IPS DF 6.9 (cell line): ENCODE results near the gene GP9.

ENCODE experiments used
- DNase-seq: peaks from one replicate; pipeline ENCODE4 v3.0.0-alpha.2; 2013; ENCODE audit warnings: low read depth, low spot score
- H3K27ac ChIP-seq: one replicate; pipeline ENCODE4 v1.5.1; 2013; ENCODE audit warnings: low read length, control low read depth
- H3K27me3 ChIP-seq: 2 replicates; pipeline ENCODE4 v1.6.1; 2013; ENCODE audit warnings: mild to moderate bottlenecking, low read length; ENCODE audit not compliant: control insufficient read depth, insufficient read depth
- H3K36me3 ChIP-seq: 2 replicates; pipeline ENCODE4 v1.6.1; 2013; ENCODE audit warnings: low read length; ENCODE audit not compliant: control insufficient read depth, insufficient read depth
- H3K4me1 ChIP-seq: 2 replicates; pipeline ENCODE4 v1.6.1; 2013; ENCODE audit warnings: low read length; ENCODE audit not compliant: control insufficient read depth, insufficient read depth
- H3K4me3 ChIP-seq: 2 replicates; pipeline ENCODE4 v1.5.1; 2013; ENCODE audit warnings: mild to moderate bottlenecking, low read length
- H3K9me3 ChIP-seq: 2 replicates; pipeline ENCODE4 v1.6.1; 2013; ENCODE audit warnings: low read length, inconsistent platforms; ENCODE audit not compliant: control insufficient read depth, insufficient read depth
- WGBS: extraction: QIAGEN DNeasy Blood & Tissue Kit; methylation state at CpG from one replicate; pipeline ENCODE4 v1.1.7; 2013; ENCODE audit warnings: mixed read lengths, missing lambda C conversion rate; ENCODE audit not compliant: insufficient read length, insufficient coverage; 5-methylcytosine and 5-hydroxymethylcytosine counted together

Gene GP9

GRCh38 chr3:129060276-129061022, at the start of gene GP9:
TSS of gene GP9 (plus strand) at chr3:129060779. CDS start at chr3:129061740, 961 bp downstream.
- Histone ChIP-seq H3K4me1 (no peaks in the 10 kb centered on the region), H3K27ac (no peak within 1 kb of the TSS)
- no peak for DNase-seq

DNA sequence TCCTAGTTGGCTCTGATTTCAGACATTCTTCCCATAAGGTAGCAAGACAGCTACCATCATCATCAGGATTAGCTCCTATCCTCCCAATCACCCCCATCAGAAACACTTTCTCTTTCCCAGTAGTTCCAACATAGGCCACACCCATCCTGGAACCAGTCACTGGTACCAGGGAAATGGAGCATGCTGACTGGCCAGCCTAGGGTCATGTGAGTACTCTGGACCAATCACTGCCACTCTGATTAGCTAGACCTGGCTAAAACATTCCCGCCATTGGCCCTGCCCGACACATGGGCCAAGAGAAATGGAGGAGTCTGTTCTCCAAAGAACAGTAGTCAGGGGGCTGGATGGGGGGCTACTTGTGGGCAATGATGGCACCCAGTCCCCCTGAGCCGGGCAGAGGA, 47.1 kb upstream of the GP9 start:
- H3K27ac ChIP-seq = no peak overlapping the region
- no peaks in the 10 kb centered on the region for H3K36me3 ChIP-seq
- H3K4me1 ChIP-seq = no peaks in the 10 kb centered on the region
- H3K27me3 ChIP-seq = no peaks in the 10 kb centered on the region
- WGBS = no CpG with 5 or more reads among the region's 3 CpGs
- no peaks in the 10 kb centered on the region for H3K9me3 ChIP-seq
- no peak for DNase-seq
- no peak overlapping the region for H3K4me3 ChIP-seq

More at GRCh38 chr3:129060276-129061022, at the start of gene GP9:
- H3K27me3 ChIP-seq = no peaks in the 10 kb centered on the region
- no peaks in the 10 kb centered on the region for H3K9me3 ChIP-seq
- no peaks in the 10 kb centered on the region for H3K36me3 ChIP-seq
- WGBS = no CpG with 5 or more reads among the region's 13 CpGs
- H3K4me3 ChIP-seq = no peak within 1 kb of the TSS

DNA sequence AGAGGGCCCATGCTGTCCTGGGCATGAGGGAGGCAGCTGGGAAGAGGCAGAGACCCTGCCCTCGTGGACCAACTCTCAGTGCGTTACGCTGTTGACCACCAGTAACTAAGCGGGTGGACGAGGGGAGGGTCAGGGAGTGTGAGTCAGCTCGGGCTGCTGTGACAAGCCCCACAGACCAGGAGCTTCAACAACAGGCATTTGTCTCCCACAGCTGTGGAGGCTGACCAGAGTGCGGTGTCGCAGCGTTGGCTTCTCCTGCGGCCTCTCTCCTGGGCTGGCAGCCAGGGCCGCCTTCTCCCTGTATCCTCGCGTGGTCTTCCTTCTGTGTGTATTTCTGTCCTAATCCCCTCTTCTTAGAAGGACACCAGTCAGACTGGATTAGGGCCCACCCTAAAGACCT, 46.4 kb upstream of the GP9 start:
- Histone ChIP-seq H3K36me3 (no peaks in the 10 kb centered on the region), H3K27me3 (no peaks in the 10 kb centered on the region), H3K4me1 (no peaks in the 10 kb centered on the region), H3K27ac (no peak overlapping the region), H3K4me3 (no peak overlapping the region), H3K9me3 (no peaks in the 10 kb centered on the region)
- no CpG with 5 or more reads among the region's 13 CpGs for WGBS
- no peak for DNase-seq

DNA sequence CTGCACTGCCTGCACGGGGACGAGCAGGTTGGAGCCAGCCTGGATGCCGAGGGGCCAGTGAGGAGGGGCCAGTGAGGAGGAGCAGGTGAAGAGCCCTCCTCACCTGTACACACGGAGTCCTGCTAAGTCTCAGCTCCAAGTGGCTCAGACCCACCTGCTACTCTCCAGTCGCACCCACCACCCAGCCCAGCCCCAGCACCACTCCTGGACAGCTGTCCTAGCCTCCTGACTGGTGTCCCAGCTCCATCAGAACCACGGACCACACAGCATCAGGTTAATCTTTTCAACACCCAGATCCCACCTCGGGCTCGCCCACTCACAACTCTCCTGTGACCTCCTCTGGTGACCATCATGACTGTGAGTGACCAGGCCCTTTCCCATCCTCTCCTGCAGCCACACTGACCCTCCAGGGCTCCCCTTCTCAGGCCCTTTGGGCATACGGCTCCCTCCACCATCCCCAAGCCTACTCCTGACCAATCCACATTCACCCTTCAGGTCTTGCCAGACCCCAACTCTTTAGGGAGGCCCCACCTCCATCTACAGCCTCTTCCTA, 45.7 kb upstream of the GP9 start:
- no peak overlapping the region for H3K27ac ChIP-seq
- H3K4me1 ChIP-seq = no peaks in the 10 kb centered on the region
- no peaks in the 10 kb centered on the region for H3K36me3 ChIP-seq
- no CpG with 5 or more reads among the region's 9 CpGs for WGBS
- H3K9me3 ChIP-seq = no peaks in the 10 kb centered on the region
- no peak overlapping the region for H3K4me3 ChIP-seq
- no peak for DNase-seq
- H3K27me3 ChIP-seq = no peaks in the 10 kb centered on the region

GRCh38 chr3:129015388-129016105, 45.0 kb upstream of the GP9 start:
- Histone ChIP-seq H3K36me3 (no peaks in the 10 kb centered on the region), H3K4me3 (no peak overlapping the region), H3K4me1 (no peaks in the 10 kb centered on the region), H3K27me3 (no peaks in the 10 kb centered on the region), H3K9me3 (no peaks in the 10 kb centered on the region), H3K27ac (no peak overlapping the region)
- DNase-seq = no peak
- WGBS = no CpG with 5 or more reads among the region's 19 CpGs

- Histone ChIP-seq H3K27me3 (no peaks in the 10 kb centered on the region), H3K9me3 (no peaks in the 10 kb centered on the region), H3K27ac (no peak overlapping the region), H3K4me3 (no peak overlapping the region), H3K4me1 (no peaks in the 10 kb centered on the region), H3K36me3 (no peaks in the 10 kb centered on the region)
- no peak for DNase-seq
- no CpG with 5 or more reads among the region's 6 CpGs for WGBS
These were observed 44.2 kb upstream of the GP9 start for GRCh38 chr3:129016356-129016719.

DNA sequence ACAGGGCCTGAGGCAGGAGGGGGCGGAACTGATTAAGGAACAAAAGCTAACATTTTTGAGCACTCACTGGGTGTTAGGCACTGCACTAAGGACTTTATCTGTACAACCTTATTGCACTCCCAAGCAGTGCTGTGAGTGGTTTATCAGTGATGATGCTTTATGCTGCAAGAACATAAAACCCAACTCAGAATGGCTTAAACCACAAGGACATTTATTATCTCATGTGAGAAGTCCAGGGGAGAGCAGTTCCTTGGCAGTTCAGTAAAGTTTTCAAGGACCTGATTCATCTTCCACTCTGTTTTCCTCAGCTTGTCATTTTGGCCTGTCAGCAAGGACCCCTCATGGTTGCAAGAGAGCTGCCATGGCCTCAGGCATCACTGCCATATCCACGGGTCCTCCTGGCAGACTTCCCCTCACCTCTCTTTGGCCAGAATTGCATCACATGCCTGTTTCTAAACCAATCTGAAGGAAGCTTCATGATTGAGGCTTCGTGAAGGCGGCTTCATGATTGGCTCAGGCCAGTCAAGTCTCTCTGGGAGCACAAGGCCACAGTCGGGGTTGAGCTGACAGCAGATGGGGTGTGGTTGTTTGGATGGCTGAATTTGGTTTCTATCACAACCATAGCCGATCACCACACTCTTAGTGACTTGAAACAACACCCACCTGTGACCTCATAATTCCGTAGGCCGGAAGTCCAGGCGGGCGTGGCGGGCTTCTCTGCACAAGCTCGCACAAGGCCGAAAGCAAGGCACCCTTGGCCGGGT, 43.7 kb upstream of the GP9 start:
- WGBS = no CpG with 5 or more reads among the region's 14 CpGs
- H3K9me3 ChIP-seq = no peaks in the 10 kb centered on the region
- H3K27ac ChIP-seq = no peak overlapping the region
- H3K4me3 ChIP-seq = no peak overlapping the region
- H3K27me3 ChIP-seq = no peaks in the 10 kb centered on the region
- H3K4me1 ChIP-seq = no peaks in the 10 kb centered on the region
- DNase-seq = no peak
- no peaks in the 10 kb centered on the region for H3K36me3 ChIP-seq

GRCh38 chr3:129017484-129017899, 43.1 kb upstream of the GP9 start:
- no peaks in the 10 kb centered on the region for H3K27me3 ChIP-seq
- no peak overlapping the region for H3K4me3 ChIP-seq
- H3K27ac ChIP-seq = no peak overlapping the region
- DNase-seq = no peak
- WGBS = no CpG with 5 or more reads among the region's 7 CpGs
- H3K4me1 ChIP-seq = no peaks in the 10 kb centered on the region
- no peaks in the 10 kb centered on the region for H3K9me3 ChIP-seq
- no peaks in the 10 kb centered on the region for H3K36me3 ChIP-seq

DNA sequence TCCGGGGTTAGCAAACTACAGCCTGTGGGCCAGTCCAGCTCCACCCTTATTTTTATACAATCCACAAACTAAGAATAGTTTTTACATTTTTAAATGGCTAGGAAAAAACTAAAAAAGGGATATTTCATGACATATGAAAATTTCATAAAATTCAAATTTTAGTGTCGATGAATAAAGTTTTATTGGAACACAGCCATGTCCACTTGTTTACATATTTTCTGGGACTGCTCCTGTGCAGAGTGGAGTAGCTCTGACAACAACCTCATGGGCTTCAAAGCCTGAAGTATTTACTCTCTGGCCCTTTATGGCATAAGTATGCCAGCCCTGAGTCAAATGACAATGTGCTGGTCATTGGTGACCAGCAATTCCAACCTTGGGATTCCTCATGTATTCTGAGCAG, 42.3 kb upstream of the GP9 start:
- DNase-seq = no peak
- H3K9me3 ChIP-seq = no peaks in the 10 kb centered on the region
- H3K36me3 ChIP-seq = no peaks in the 10 kb centered on the region
- H3K27ac ChIP-seq = no peak overlapping the region
- WGBS = no CpG with 5 or more reads among the region's 2 CpGs
- H3K4me1 ChIP-seq = no peaks in the 10 kb centered on the region
- H3K4me3 ChIP-seq = no peak overlapping the region
- no peaks in the 10 kb centered on the region for H3K27me3 ChIP-seq

DNA sequence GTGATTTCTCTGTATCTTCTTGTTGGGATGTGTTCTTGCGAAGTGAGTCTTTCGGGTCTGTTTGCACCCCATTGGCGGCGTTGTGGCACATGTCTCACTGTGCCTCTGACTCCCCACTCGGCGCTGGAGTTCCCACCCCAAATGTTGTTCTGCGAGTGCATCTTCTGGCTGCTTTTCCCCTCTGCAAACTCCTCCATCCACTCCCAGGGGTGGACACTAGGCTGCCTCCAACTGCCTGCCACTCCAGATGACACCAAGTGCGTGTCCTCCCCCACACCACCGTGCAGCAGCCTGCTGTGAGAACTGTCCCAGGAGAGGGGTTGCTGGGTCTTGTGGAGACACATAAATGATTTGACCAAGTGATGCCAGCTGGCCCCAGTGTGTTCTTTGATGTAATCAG, 41.8 kb upstream of the GP9 start:
- DNase-seq = no peak
- no peak overlapping the region for H3K4me3 ChIP-seq
- H3K9me3 ChIP-seq = no peaks in the 10 kb centered on the region
- H3K27me3 ChIP-seq = no peaks in the 10 kb centered on the region
- no peak overlapping the region for H3K27ac ChIP-seq
- H3K36me3 ChIP-seq = no peaks in the 10 kb centered on the region
- no CpG with 5 or more reads among the region's 9 CpGs for WGBS
- no peaks in the 10 kb centered on the region for H3K4me1 ChIP-seq
